HCT116 (cell line): Measurements from ENCODE around the gene CXCR2. TPM values are rescaled to one million over a fixed set of nuclear protein-coding genes. Genes with fewer than 3 reads are reported as not detected.
"Not testable (repeated sequence)": the region's sequence is repeated elsewhere in the genome, so short reads cannot be mapped to it uniquely, and the experiment has no call there.

ENCODE experiments used
- ATAC-seq: fragments of 200-7000 bp; cut with Tn5 transposase; 2 replicates; pipeline ENCODE4 v1.9.1; 2020; ENCODE audit warnings: mild to moderate bottlenecking, moderate library complexity
- BruUV-seq: library from RNA; stranded (reverse); fragments of 400-500 nt; replicated peaks from 2 replicates; lab custom pipeline; 2021; lab: Mats Ljungman, UMichigan
- CTCF ChIA-PET: fragments of 300-600 bp; sonication (Branson Sonifier 250); formaldehyde crosslinking; loops from one replicate; lab custom pipeline; 2021; ENCODE audit warnings: antibody characterized with exemption; lab: Charles Lee
- POLR2A ChIA-PET: fragments of 300-600, 350-600 bp; sonication (Branson Sonifier 250); formaldehyde crosslinking; loops from one replicate; lab custom pipeline; 2021; ENCODE audit warnings: antibody characterized with exemption; lab: Charles Lee
- RAD21 ChIA-PET, 2 experiments: fragments of 300-600 bp; sonication (Branson Sonifier 250); formaldehyde crosslinking; loops; one replicate each; lab custom pipeline; 2023; ENCODE audit warnings: low total read pairs in 2 of 2; ENCODE audit not compliant: uncharacterized antibody in 2 of 2, unreplicated experiment in 2 of 2, low non-redundant PET in 1 of 2; lab: Charles Lee
- DNase-seq: peaks from one replicate; pipeline ENCODE4 v3.0.0-alpha.2; 2010; ENCODE audit warnings: low read depth, low spot score
- H2AFZ ChIP-seq: fragments of 200-600 bp; shearing (Covaris generic), sonication (generic); 2 replicates; pipeline ENCODE4 v1.6.1; 2017; ENCODE audit warnings: low read depth, mixed run types, mixed read lengths, antibody characterized with exemption, low read length; ENCODE audit not compliant: poor library complexity, severe bottlenecking
- H3K27ac ChIP-seq: 2 replicates; pipeline ENCODE4 v1.5.1; 2012; ENCODE audit warnings: low read depth, low read length
- H3K27me3 ChIP-seq: fragments of 200-600 bp; sonication (generic); 2 replicates; pipeline ENCODE4 v1.6.1; 2016; ENCODE audit warnings: mixed run types, low read length, mixed read lengths; ENCODE audit not compliant: insufficient read depth
- H3K36me3 ChIP-seq, 2 experiments: fragments of 200-500 bp in 1 of 2; fragments of 200-600 bp in 1 of 2; sonication (Bioruptor generic) in 1 of 2; sonication (generic) in 1 of 2; 2 replicates each; pipeline versions ENCODE4 v1.5.1 to v1.6.1; 2014 to 2016; ENCODE audit warnings: low read length in 2 of 2, inconsistent platforms in 1 of 2, mixed read lengths in 1 of 2, mixed run types in 1 of 2; ENCODE audit not compliant: insufficient read depth in 2 of 2, control insufficient read depth in 1 of 2
- H3K4me1 ChIP-seq, 2 experiments: fragments of 200-600 bp in 1 of 2; sonication (generic) in 1 of 2; 2 replicates each; pipeline versions ENCODE4 v1.5.1 to v1.6.1; 2012 to 2017; ENCODE audit warnings: low read length in 2 of 2, inconsistent platforms in 1 of 2, mild to moderate bottlenecking in 1 of 2, mixed read lengths in 1 of 2, mixed run types in 1 of 2, moderate library complexity in 1 of 2; ENCODE audit not compliant: insufficient read depth in 2 of 2, control insufficient read depth in 1 of 2
- H3K4me2 ChIP-seq: fragments of 200-600 bp; sonication (generic); 2 replicates; pipeline ENCODE4 v1.6.1; 2017; ENCODE audit warnings: mixed run types, low read length, mixed read lengths
- H3K4me3 ChIP-seq, 2 experiments: fragments of 200-600 bp in 1 of 2; sonication (generic) in 1 of 2; replicated peaks in 1 of 2; 2 replicates each; pipeline ENCODE4 v1.5.1; 2011 to 2016; ENCODE audit warnings: low read length in 2 of 2, control low read depth in 1 of 2, low read depth in 1 of 2, mild to moderate bottlenecking in 1 of 2, mixed read lengths in 1 of 2, mixed run types in 1 of 2
- H3K79me2 ChIP-seq: fragments of 200-600 bp; sonication (generic); 2 replicates; pipeline ENCODE4 v1.6.1; 2017; ENCODE audit warnings: mild to moderate bottlenecking, mixed run types, low read length, moderate library complexity, mixed read lengths; ENCODE audit not compliant: insufficient read depth
- H3K9ac ChIP-seq: fragments of 200-600 bp; sonication (generic); 2 replicates; pipeline ENCODE4 v1.6.1; 2016; ENCODE audit warnings: low read length, mixed read lengths
- H3K9me2 ChIP-seq: fragments of 200-600 bp; sonication (generic), shearing (Covaris generic); 2 replicates; pipeline ENCODE4 v1.6.1; 2017; ENCODE audit warnings: mixed run types, mild to moderate bottlenecking, moderate library complexity; ENCODE audit not compliant: insufficient read depth
- H3K9me3 ChIP-seq, 2 experiments: fragments of 200-500 bp in 1 of 2; fragments of 200-600 bp in 1 of 2; sonication (Bioruptor generic) in 1 of 2; sonication (generic) in 1 of 2; 2 replicates each; pipeline ENCODE4 v1.6.1; 2014 to 2017; ENCODE audit warnings: low read length in 2 of 2, mixed read lengths in 2 of 2, inconsistent platforms in 1 of 2, low read depth in 1 of 2, mild to moderate bottlenecking in 1 of 2, mixed run types in 1 of 2, moderate library complexity in 1 of 2; ENCODE audit not compliant: control insufficient read depth in 1 of 2, insufficient read depth in 1 of 2
- H4K20me1 ChIP-seq: fragments of 200-600 bp; sonication (generic), shearing (Covaris generic); 2 replicates; pipeline ENCODE4 v1.6.1; 2017; ENCODE audit warnings: mixed run types, mild to moderate bottlenecking, moderate library complexity; ENCODE audit not compliant: insufficient read depth
- RAD21 ChIP-seq: IDR thresholded peaks from 2 replicates; pipeline ENCODE4 v1.6.1; 2012; ENCODE audit warnings: low read depth, mild to moderate bottlenecking
- intact Hi-C: fragments of 100-400 bp; cut with micrococcal nuclease; formaldehyde crosslinking; loops from 2 replicates; pipeline ENCODE4 v1.10.0; 2022
- total RNA-seq: library from RNA; stranded (reverse); gene quantifications from one replicate; pipeline ENCODE4 v1.2.1, GENCODE V29; 2021; ENCODE audit not compliant: unreplicated experiment
- TF ChIP-seq, protein P1 (sequence below): IDR thresholded peaks from 2 replicates; pipeline ENCODE4 v1.6.1; 2011; ENCODE audit warnings: mild to moderate bottlenecking, low read length, moderate library complexity; ENCODE audit not compliant: insufficient replicate concordance; ENCODE audit errors: extremely low read depth

CXCR2 gene
- total RNA-seq, 1 experiment from 2014 or later: 0.15 TPM

DNA sequence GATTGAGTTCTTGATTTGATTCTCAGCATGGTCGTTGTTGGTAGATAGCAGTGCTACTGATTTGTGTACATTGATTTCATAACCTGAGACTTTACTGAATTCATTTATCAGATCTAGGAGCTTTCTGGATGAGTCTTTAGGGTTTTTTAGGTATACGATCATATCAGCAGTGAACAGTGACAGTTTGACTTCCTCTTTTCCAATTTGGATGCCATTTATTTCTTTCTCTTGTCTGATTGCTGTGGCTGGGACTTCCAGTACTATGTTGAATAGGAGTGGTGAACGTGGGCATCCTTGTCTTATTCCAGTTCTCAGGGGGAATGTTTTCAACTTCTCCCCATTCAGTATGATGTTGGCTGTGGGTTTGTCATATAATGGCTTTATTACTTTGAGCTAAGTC is 27.9 kb upstream of the CXCR2 start:
- ATAC-seq: no peak

GRCh38 chr2:218108834-218109233 is 17.0 kb upstream of the CXCR2 start:
- ATAC-seq, H3K36me3 ChIP-seq: not testable (repeated sequence)

More for the DNA sequence above, 27.9 kb upstream of the CXCR2 start:
- ChIA-PET RAD21 (no interaction called here), CTCF (no interaction called here), POLR2A (no interaction called here)
- no peak overlapping the region for H3K4me3 ChIP-seq
- no peaks in the 10 kb centered on the region for H3K9me3 ChIP-seq
- no peak overlapping the region for H3K4me2 ChIP-seq
- no peak overlapping the region for H3K27ac ChIP-seq
- H3K36me3 ChIP-seq: no peaks in the 10 kb centered on the region
- no peak overlapping the region for H3K9ac ChIP-seq
- no peaks in the 10 kb centered on the region for H4K20me1 ChIP-seq
- BruUV-seq: no TSS peak
- no peak overlapping the region for H2AFZ ChIP-seq
- TF ChIP-seq RAD21: no peak
- TF ChIP-seq, protein P1, sequence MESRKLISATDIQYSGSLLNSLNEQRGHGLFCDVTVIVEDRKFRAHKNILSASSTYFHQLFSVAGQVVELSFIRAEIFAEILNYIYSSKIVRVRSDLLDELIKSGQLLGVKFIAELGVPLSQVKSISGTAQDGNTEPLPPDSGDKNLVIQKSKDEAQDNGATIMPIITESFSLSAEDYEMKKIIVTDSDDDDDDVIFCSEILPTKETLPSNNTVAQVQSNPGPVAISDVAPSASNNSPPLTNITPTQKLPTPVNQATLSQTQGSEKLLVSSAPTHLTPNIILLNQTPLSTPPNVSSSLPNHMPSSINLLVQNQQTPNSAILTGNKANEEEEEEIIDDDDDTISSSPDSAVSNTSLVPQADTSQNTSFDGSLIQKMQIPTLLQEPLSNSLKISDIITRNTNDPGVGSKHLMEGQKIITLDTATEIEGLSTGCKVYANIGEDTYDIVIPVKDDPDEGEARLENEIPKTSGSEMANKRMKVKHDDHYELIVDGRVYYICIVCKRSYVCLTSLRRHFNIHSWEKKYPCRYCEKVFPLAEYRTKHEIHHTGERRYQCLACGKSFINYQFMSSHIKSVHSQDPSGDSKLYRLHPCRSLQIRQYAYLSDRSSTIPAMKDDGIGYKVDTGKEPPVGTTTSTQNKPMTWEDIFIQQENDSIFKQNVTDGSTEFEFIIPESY: no peak
- peaks cover 12% of the 10 kb centered on the region; the same call in 1 of the 2 replicates for H3K27me3 ChIP-seq
- H3K4me1 ChIP-seq: no peaks in the 10 kb centered on the region
- intact Hi-C loops: no loop called here
- H3K9me2 ChIP-seq: no peaks in the 10 kb centered on the region
- no peak for DNase-seq
- no peaks in the 10 kb centered on the region for H3K79me2 ChIP-seq

DNA sequence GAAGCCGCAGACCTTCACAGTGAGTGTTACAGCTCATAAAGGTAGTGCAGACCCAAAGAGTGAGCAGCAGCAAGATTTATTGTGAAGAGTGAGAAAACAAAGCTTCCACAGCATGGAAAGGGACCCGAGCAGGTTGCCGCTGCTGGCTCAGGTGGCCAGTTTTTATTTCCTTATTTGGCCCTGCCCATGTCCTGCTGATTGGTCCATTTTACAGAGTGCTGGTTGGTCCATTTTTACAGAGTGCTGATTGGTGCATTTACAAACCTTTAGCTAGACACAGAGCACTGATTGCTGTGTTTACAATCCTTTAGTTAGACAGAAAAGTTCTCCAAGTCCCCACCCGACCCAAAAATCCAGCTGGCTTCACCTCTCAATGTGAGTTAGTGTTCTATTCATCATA is 4.0 kb upstream of the CXCR2 start:
- RAD21 ChIA-PET, H4K20me1 ChIP-seq: not testable (repeated sequence)

More at GRCh38 chr2:218108834-218109233, 17.0 kb upstream of the CXCR2 start:
- DNase-seq, H3K27me3 ChIP-seq, H3K79me2 ChIP-seq, RAD21 ChIA-PET, H3K4me1 ChIP-seq, CTCF ChIA-PET, H3K9me3 ChIP-seq, H3K27ac ChIP-seq, H3K9me2 ChIP-seq, POLR2A ChIA-PET, H3K4me3 ChIP-seq, H3K9ac ChIP-seq, BruUV-seq, H2AFZ ChIP-seq, intact Hi-C loops, H4K20me1 ChIP-seq, H3K4me2 ChIP-seq: not testable (repeated sequence)

DNA sequence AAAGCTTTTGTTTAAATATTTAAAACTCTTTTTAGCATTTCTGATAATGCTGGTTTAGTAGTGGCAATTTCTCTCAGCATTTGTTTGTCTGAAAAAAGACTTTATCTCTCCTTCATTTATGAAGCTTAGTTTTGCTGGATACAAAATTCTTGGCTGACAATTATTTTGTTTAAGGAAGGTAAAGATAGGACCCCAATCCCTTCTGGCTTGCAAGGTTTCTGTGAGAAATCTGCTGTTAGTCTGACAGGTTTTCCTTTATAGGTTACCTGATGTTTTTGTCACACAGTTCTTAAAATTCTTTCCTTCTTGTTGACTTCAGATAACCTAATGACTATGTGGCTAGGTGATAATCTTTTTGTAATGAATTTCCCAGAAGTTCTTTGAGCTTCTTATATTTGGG is 3.5 kb upstream of the CXCR2 start:
- H3K4me3 ChIP-seq, H3K36me3 ChIP-seq, POLR2A ChIA-PET, H3K27ac ChIP-seq, H3K79me2 ChIP-seq, H3K9ac ChIP-seq, BruUV-seq, H3K27me3 ChIP-seq, H4K20me1 ChIP-seq, DNase-seq, CTCF ChIA-PET, H3K4me2 ChIP-seq, intact Hi-C loops, H3K9me3 ChIP-seq, H2AFZ ChIP-seq, ATAC-seq, H3K4me1 ChIP-seq, H3K9me2 ChIP-seq, RAD21 ChIA-PET: not testable (repeated sequence)

More for the DNA sequence above, 4.0 kb upstream of the CXCR2 start:
- H2AFZ ChIP-seq, BruUV-seq, H3K9ac ChIP-seq, H3K4me2 ChIP-seq, intact Hi-C loops, DNase-seq, H3K36me3 ChIP-seq, POLR2A ChIA-PET, H3K27me3 ChIP-seq, H3K27ac ChIP-seq, H3K9me2 ChIP-seq, H3K79me2 ChIP-seq, H3K4me1 ChIP-seq, H3K4me3 ChIP-seq, CTCF ChIA-PET, ATAC-seq, H3K9me3 ChIP-seq: not testable (repeated sequence)
